H1 (cell line): Measurements from ENCODE around the gene RPS26. TPM values are rescaled to one million over a fixed set of nuclear protein-coding genes. Genes with fewer than 3 reads are reported as not detected.
"Not testable (repeated sequence)": the region's sequence is repeated elsewhere in the genome, so short reads cannot be mapped to it uniquely, and the experiment has no call there.

ENCODE experiments used
- CTCF ChIA-PET: fragments of 300-600 bp; sonication (Branson Sonifier 250); formaldehyde crosslinking; loops from one replicate; lab custom pipeline; 2021; ENCODE audit not compliant: partially characterized antibody; lab: Charles Lee
- POLR2A ChIA-PET: fragments of 300-600 bp; sonication (Branson Sonifier 250); formaldehyde crosslinking; loops from one replicate; lab custom pipeline; 2021; ENCODE audit warnings: inconsistent platforms; ENCODE audit not compliant: partially characterized antibody; lab: Charles Lee
- DNase-seq, 2 experiments: peaks; one replicate each; pipeline versions ENCODE4 v3.0.0 to v3.0.0-alpha.2; 2010 to 2022; ENCODE audit warnings: low spot score in 2 of 2, low read depth in 1 of 2, mixed read lengths in 1 of 2
- FAIRE-seq: peaks from 2 replicates; lab custom pipeline; 2011; peaks lifted over from hg19 to GRCh38; lab: Jason Lieb, UNC
- H2AFZ ChIP-seq: 2 replicates; pipeline ENCODE4 v1.8.1; 2012; ENCODE audit warnings: low read length, inconsistent platforms
- H2AK5ac ChIP-seq: 2 replicates; pipeline ENCODE4 v1.6.1; 2013; ENCODE audit warnings: low read depth, low read length
- H2BK120ac ChIP-seq: replicated peaks from 2 replicates; pipeline ENCODE3; 2013; ENCODE audit warnings: low read depth, low read length, inconsistent platforms
- H2BK12ac ChIP-seq: 2 replicates; pipeline ENCODE4 v1.6.1; 2013; ENCODE audit warnings: low read depth, low read length
- H2BK15ac ChIP-seq: 2 replicates; pipeline ENCODE4 v1.6.1; 2013; ENCODE audit warnings: low read length
- H2BK20ac ChIP-seq: 2 replicates; pipeline ENCODE4 v1.6.1; 2013; ENCODE audit warnings: low read length
- H2BK5ac ChIP-seq: 2 replicates; pipeline ENCODE4 v1.6.1; 2013; ENCODE audit warnings: low read depth, low read length
- H3K14ac ChIP-seq: 2 replicates; pipeline ENCODE4 v1.6.1; 2013; ENCODE audit warnings: inconsistent platforms; ENCODE audit not compliant: insufficient read length
- H3K18ac ChIP-seq: 2 replicates; pipeline ENCODE4 v1.6.1; 2013; ENCODE audit warnings: low read length; ENCODE audit errors: extremely low read depth
- H3K23ac ChIP-seq: 2 replicates; pipeline ENCODE4 v1.6.1; 2013; ENCODE audit warnings: inconsistent platforms; ENCODE audit not compliant: insufficient read length
- H3K23me2 ChIP-seq: 2 replicates; pipeline ENCODE4 v1.6.1; 2013; ENCODE audit warnings: low read depth, low read length
- H3K27ac ChIP-seq: 2 replicates; pipeline ENCODE4 v1.6.1; 2011; ENCODE audit warnings: low read depth, low read length, inconsistent platforms
- H3K27me3 ChIP-seq, 4 experiments: replicated peaks in 1 of 4; 1 replicate in 1 of 4; 2 replicates in 3 of 4; pipeline versions ENCODE4 v1.6.1 to v1.8.1; 2011 to 2013; ENCODE audit warnings: low read length in 3 of 4, mild to moderate bottlenecking in 3 of 4, inconsistent platforms in 2 of 4, mixed read lengths in 2 of 4, moderate library complexity in 1 of 4; ENCODE audit not compliant: control insufficient read depth in 3 of 4, insufficient read depth in 3 of 4; ENCODE audit errors: extremely low read depth in 1 of 4
- H3K36me3 ChIP-seq, 4 experiments: 2 replicates each; pipeline versions ENCODE4 v1.6.1 to v1.8.1; 2011 to 2013; ENCODE audit warnings: mild to moderate bottlenecking in 4 of 4, low read length in 3 of 4, moderate library complexity in 2 of 4, control low read depth in 1 of 4, inconsistent platforms in 1 of 4; ENCODE audit not compliant: insufficient read depth in 4 of 4, control insufficient read depth in 2 of 4
- H3K4ac ChIP-seq: replicated peaks from 2 replicates; pipeline ENCODE3; 2013; ENCODE audit warnings: low read length, low read depth, mixed read lengths, inconsistent platforms; ENCODE audit not compliant: insufficient read length
- H3K4me1 ChIP-seq, 4 experiments: replicated peaks in 1 of 4; 1 replicate in 1 of 4; 2 replicates in 3 of 4; pipeline versions ENCODE4 v1.6.1 to v1.8.1; 2011 to 2013; ENCODE audit warnings: low read length in 3 of 4, inconsistent platforms in 2 of 4, mixed read lengths in 1 of 4; ENCODE audit not compliant: insufficient read depth in 4 of 4, control insufficient read depth in 3 of 4
- H3K4me2 ChIP-seq, 2 experiments: 2 replicates each; pipeline versions ENCODE4 v1.6.1 to v1.8.1; 2011 to 2013; ENCODE audit warnings: low read depth in 2 of 2, low read length in 2 of 2, control low read depth in 1 of 2, inconsistent platforms in 1 of 2, mild to moderate bottlenecking in 1 of 2; ENCODE audit not compliant: insufficient read depth in 1 of 2
- H3K4me3 ChIP-seq, 4 experiments: fragments of 200-600, 300-600 bp in 1 of 4; sonication (generic), shearing (Covaris generic), sonication (Bioruptor Twin) in 1 of 4; 2 replicates each; pipeline versions ENCODE4 v1.5.1 to v1.8.1; 2011 to 2016; ENCODE audit warnings: low read length in 4 of 4, low read depth in 3 of 4, control low read depth in 2 of 4, inconsistent platforms in 2 of 4, mild to moderate bottlenecking in 2 of 4, mixed read lengths in 1 of 4, moderate library complexity in 1 of 4; ENCODE audit not compliant: insufficient read depth in 2 of 4; ENCODE audit errors: extremely low read depth in 1 of 4
- H3K56ac ChIP-seq: replicated peaks from 2 replicates; pipeline ENCODE3; 2013; ENCODE audit warnings: low read depth, mild to moderate bottlenecking, mixed read lengths, low read length, inconsistent platforms; ENCODE audit not compliant: insufficient read length
- H3K79me1 ChIP-seq: 2 replicates; pipeline ENCODE4 v1.6.1; 2013; ENCODE audit warnings: low read depth, low read length, control low read depth
- H3K79me2 ChIP-seq, 2 experiments: 2 replicates each; pipeline versions ENCODE4 v1.6.1 to v1.8.1; 2012 to 2013; ENCODE audit warnings: low read length in 2 of 2, mild to moderate bottlenecking in 2 of 2, inconsistent platforms in 1 of 2; ENCODE audit not compliant: insufficient read depth in 2 of 2, control insufficient read depth in 1 of 2
- H3K9ac ChIP-seq, 4 experiments: replicated peaks in 1 of 4; 1 replicate in 1 of 4; 2 replicates in 3 of 4; pipeline versions ENCODE4 v1.6.1 to v1.8.1; 2011 to 2013; ENCODE audit warnings: low read depth in 3 of 4, low read length in 3 of 4, control low read depth in 2 of 4, mild to moderate bottlenecking in 2 of 4, moderate library complexity in 2 of 4, inconsistent platforms in 1 of 4; ENCODE audit errors: extremely low read depth in 1 of 4
- H3K9me3 ChIP-seq, 2 experiments: 2 replicates each; pipeline versions ENCODE4 v1.6.1 to v1.8.1; 2012 to 2013; ENCODE audit warnings: mild to moderate bottlenecking in 2 of 2, moderate library complexity in 2 of 2, control low read depth in 1 of 2, inconsistent platforms in 1 of 2, low read depth in 1 of 2, low read length in 1 of 2, mixed read lengths in 1 of 2; ENCODE audit not compliant: insufficient read depth in 2 of 2
- H4K20me1 ChIP-seq, 2 experiments: replicated peaks in 1 of 2; 2 replicates each; pipeline versions ENCODE3 to v1.8.1; 2011 to 2013; ENCODE audit warnings: inconsistent platforms in 2 of 2, low read length in 2 of 2, mild to moderate bottlenecking in 1 of 2; ENCODE audit not compliant: insufficient read depth in 2 of 2, control insufficient read depth in 1 of 2
- H4K5ac ChIP-seq: 2 replicates; pipeline ENCODE4 v1.6.1; 2013; ENCODE audit warnings: low read length, low read depth, mixed read lengths, inconsistent platforms; ENCODE audit not compliant: insufficient read length
- H4K8ac ChIP-seq: 2 replicates; pipeline ENCODE4 v1.8.0; 2013; ENCODE audit warnings: mild to moderate bottlenecking, moderate library complexity, low read length, inconsistent platforms; ENCODE audit not compliant: insufficient read depth; ENCODE audit errors: extremely low read depth
- H4K91ac ChIP-seq: replicated peaks from 2 replicates; pipeline ENCODE3; 2013; ENCODE audit warnings: low read length, mixed read lengths, inconsistent platforms; ENCODE audit not compliant: insufficient read length
- WGBS, 2 experiments: shearing (Covaris generic) in 1 of 2; methylation state at CpG; one replicate each; pipeline versions ENCODE4 v1.1.6 to v1.1.7; 2013 to 2015; ENCODE audit warnings: low lambda C conversion rate in 2 of 2, mixed read lengths in 2 of 2, inconsistent platforms in 1 of 2, low coverage in 1 of 2, missing lambda C conversion rate in 1 of 2; ENCODE audit not compliant: insufficient replicate concordance in 2 of 2, insufficient coverage in 1 of 2, insufficient read length in 1 of 2; ENCODE audit errors: extremely low coverage in 1 of 2, missing lambda C conversion rate in 1 of 2; 5-methylcytosine and 5-hydroxymethylcytosine counted together
- polyA plus RNA-seq, 7 experiments: library from polyadenylated mRNA; depleted of rRNA in 3 of 7; stranded (reverse) in 5 of 7; unstranded in 2 of 7; fragments of >200 nt in 5 of 7; fragments of 200-250 nt in 2 of 7; gene quantifications; 1 replicate in 5 of 7; 2 replicates in 1 of 7; 4 replicates in 1 of 7; pipeline versions ENCODE4 v1.2.1 to v1.2.3, GENCODE V29; 2011 to 2013; ENCODE audit warnings: missing spikeins in 2 of 7, mixed read lengths in 2 of 7
- total RNA-seq: library from RNA; stranded (reverse); fragmentation: NEBNext Ultra II Directional; extraction: Animal tissue kit (Norgen Biotek cat#: 25700); gene quantifications from 2 replicates; pipeline ENCODE4 v1.2.1, GENCODE V29; 2021

The RPS26 gene
- total and polyA plus RNA-seq, 2 of the 8 experiments (the other 6 are each of a cell fraction or from before 2014, with no cell fraction given): 53.4 to 1,922 TPM

GRCh38 chr12:55999522-55999921, 42.2 kb upstream of the RPS26 start:
- not testable (repeated sequence) for H3K9ac ChIP-seq, H2AFZ ChIP-seq, H3K4me3 ChIP-seq, FAIRE-seq, H3K27me3 ChIP-seq, H3K23me2 ChIP-seq, H3K4me2 ChIP-seq, H4K91ac ChIP-seq, H3K4me1 ChIP-seq, H3K14ac ChIP-seq, H2BK20ac ChIP-seq, H3K23ac ChIP-seq, H3K27ac ChIP-seq, H2BK5ac ChIP-seq, H2AK5ac ChIP-seq, H4K5ac ChIP-seq, H2BK12ac ChIP-seq, H3K9me3 ChIP-seq, H2BK120ac ChIP-seq, H2BK15ac ChIP-seq, H4K20me1 ChIP-seq, H3K56ac ChIP-seq, H4K8ac ChIP-seq, DNase-seq, H3K79me1 ChIP-seq, H3K18ac ChIP-seq, H3K4ac ChIP-seq, H3K79me2 ChIP-seq
- ChIA-PET CTCF (interaction anchor here (1.1 to 13.5 kb wide), 4 partner anchors 22 to 80 kb away, joined by 3 to 256 read pairs (median 4); partner anchors contain the start of genes ERBB3 and IKZF4), POLR2A (interaction anchor here (1.1 to 5.4 kb wide), 5 partner anchors 7 to 59 kb away, joined by 3 to 55 read pairs (median 13); no protein-coding TSS in a partner anchor)
- peaks cover 0 to 29% (median 5%) of the 10 kb centered on the region in 4 experiments; a peak in 5 of 8 replicates for H3K36me3 ChIP-seq
- WGBS, 2 experiments: 91% methylated on average over 6 of the region's 6 CpGs; no CpG with 5 or more reads in 1 of the 2 experiments
